HG03565 (cell line): ENCODE data around the gene UVRAG.
"Not testable (repeated sequence)": the region's sequence is repeated elsewhere in the genome, so short reads cannot be mapped to it uniquely, and the experiment has no call there.

ENCODE experiments used
- ATAC-seq: cut with Tn5 transposase; IDR thresholded peaks from one replicate; pipeline ENCODE4 v1.9.1; 2021; ENCODE audit warnings: mild to moderate bottlenecking, moderate library complexity; ENCODE audit not compliant: unreplicated experiment

Gene UVRAG

GRCh38 chr11:75873417-75874221 is 58.6 kb downstream of the UVRAG start:
- ATAC-seq: peak; percentile 70

GRCh38 chr11:75874684-75875341 is 59.8 kb downstream of the UVRAG start:
- no peak for ATAC-seq

- not testable (repeated sequence) for ATAC-seq
Observed at GRCh38 chr11:75877327-75877726, 62.3 kb downstream of the UVRAG start.

- not testable (repeated sequence) for ATAC-seq
Observed at GRCh38 chr11:75877931-75878330, 62.9 kb downstream of the UVRAG start.

GRCh38 chr11:75878933-75879332 is 63.9 kb downstream of the UVRAG start:
- ATAC-seq: no peak

DNA sequence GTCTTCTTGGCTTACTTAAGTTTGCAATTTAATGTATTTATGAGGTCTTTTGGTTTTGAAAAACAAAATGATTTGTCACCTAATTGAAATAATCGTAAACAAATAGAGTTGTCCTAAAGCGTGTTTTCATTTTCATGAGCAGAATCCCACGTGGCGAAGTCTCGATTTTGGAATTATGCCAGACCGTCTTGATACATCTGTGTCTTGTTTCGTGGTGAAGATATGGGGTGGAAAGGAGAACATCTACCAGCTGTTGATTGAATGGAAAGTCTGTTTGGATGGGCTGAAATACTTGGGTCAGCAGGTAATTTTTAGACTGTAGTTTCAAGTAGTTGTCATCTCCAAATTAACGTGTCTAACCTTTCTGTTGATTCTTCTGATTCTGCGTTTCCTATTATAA is 64.7 kb downstream of the UVRAG start:
- ATAC-seq: no peak

- ATAC-seq: not testable (repeated sequence)
Observed at GRCh38 chr11:75880343-75880742, 65.3 kb downstream of the UVRAG start.

- ATAC-seq: no peak
Observed at GRCh38 chr11:75884321-75884720, 69.3 kb downstream of the UVRAG start.

GRCh38 chr11:75888416-75888815 is 73.4 kb downstream of the UVRAG start:
- no peak for ATAC-seq

DNA sequence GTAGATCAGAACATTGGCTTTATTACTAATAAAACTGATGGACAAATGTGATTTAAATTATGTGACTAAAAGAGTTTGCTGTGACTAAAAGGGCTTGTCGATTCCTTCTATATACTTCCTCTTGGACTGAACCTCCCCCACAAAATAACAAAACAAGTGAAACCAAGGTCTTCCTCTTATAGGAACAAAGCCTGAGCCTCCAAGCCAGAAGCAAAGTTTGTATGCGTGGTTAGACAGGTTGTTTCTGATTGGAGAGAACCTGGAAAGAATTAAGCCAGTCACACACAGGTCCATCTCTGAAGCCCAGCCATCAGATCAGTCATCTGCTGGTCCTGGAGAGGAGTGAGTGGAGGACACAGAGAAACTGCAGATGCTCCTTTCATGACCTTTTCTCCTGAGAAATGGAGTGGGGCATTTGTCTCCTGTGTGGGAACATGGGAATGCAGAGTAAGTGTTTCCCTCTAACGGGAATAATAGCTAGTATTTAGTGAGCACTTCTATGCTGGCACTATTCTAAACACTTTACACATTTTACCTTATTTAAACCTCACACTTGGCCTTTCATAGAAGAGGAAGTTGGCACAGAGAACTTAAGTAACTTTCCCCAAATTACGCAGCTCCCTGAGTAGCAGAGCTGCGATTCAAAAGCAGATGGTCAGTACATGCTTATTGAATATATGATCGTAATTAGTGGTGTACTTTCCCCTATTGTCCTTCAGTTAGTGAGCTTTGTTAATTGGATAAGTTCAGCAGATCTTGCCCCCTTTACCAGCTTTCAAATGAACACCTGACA is 77.1 kb downstream of the UVRAG start:
- no peak for ATAC-seq

- no peak for ATAC-seq
Observed at GRCh38 chr11:75893251-75893650, 78.2 kb downstream of the UVRAG start.

DNA sequence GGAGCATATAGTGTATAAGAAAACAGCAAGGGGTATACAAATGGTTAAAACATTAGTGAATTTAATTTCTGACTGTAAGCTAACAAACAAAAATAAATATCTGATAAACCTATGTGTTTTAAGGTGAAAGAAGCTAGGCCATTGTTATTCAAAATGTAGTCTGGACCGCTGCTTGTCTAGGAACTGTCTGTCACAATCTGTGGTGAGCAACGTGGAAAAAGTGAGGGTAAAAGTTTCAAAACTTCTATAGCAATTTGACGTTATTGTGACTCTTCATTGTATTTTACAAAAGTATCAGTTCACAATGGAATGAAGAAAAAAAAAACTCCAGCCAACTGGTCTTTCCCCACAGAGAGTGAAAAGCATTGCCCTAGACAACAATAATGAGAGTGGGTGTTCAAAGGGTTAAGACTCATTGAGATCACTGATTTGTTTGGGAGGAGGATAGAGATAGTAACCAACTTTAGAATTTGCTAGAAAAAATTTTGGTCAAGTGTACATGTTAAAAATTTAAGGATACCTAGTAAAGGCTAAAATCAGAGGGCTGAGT is 79.1 kb downstream of the UVRAG start:
- ATAC-seq: no peak

GRCh38 chr11:75896843-75897419 is 81.9 kb downstream of the UVRAG start:
- ATAC-seq: no peak

DNA sequence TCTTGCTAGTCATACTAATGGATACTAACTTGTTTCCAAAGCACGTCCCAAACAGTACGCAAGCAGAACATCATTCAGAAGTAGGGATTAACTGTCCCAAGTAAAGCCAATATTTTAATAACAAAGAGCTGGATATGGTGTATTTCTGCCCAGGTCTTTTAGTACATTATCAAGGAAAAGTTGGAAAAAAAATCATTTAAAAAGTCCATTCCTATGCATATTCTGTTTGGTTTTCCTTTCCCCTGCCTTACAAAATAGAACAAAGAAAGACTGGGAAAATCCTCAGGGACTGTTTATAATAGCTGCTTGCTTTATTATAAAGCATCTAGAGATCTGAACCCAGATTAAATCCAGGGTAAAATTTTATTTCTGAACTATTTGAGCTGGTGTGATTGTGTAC is 83.9 kb downstream of the UVRAG start:
- no peak for ATAC-seq

GRCh38 chr11:75899806-75900205 is 84.8 kb downstream of the UVRAG start:
- no peak for ATAC-seq

GRCh38 chr11:75900848-75901247 is 85.8 kb downstream of the UVRAG start:
- no peak for ATAC-seq

DNA sequence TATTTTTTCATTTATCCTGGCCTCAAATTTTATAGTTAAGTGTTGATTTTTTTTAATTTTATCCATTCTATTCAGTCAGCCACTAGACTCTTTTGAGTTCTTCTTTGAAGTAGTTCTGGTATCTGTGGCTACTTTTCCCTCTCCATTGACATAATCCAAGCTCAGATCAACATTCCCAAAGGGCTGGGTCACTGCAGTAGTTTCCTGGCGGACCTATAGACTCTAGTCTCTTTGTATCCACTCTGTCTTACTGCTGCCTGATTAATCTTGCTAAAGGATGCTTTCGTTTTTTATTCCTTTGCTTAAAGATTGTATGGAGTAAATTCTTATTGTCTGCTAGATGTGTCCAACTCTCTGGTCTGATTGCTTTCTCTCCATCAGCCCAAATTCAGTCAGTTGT is 87.6 kb downstream of the UVRAG start:
- ATAC-seq: no peak

DNA sequence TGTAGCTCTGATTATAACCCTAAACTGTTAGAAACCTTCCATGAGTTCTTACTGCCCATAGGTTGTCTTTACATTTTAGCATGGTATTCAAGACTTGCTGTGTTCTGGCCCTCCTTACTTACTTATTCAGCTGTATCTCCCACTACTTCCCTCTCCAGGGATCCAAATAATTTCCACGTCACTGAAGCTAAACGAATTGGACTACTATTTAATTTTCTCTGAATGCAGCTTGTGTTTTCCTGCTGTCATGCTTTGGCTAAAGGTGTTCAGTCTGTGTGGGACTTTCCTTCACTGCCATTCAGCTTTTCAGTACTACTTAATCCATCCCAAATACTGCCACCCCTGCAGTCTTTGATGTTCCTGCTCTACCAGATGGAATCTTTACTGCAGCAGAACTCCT is 88.3 kb downstream of the UVRAG start:
- no peak for ATAC-seq

- no peak for ATAC-seq
Observed at GRCh38 chr11:75905434-75905833, 90.4 kb downstream of the UVRAG start.

DNA sequence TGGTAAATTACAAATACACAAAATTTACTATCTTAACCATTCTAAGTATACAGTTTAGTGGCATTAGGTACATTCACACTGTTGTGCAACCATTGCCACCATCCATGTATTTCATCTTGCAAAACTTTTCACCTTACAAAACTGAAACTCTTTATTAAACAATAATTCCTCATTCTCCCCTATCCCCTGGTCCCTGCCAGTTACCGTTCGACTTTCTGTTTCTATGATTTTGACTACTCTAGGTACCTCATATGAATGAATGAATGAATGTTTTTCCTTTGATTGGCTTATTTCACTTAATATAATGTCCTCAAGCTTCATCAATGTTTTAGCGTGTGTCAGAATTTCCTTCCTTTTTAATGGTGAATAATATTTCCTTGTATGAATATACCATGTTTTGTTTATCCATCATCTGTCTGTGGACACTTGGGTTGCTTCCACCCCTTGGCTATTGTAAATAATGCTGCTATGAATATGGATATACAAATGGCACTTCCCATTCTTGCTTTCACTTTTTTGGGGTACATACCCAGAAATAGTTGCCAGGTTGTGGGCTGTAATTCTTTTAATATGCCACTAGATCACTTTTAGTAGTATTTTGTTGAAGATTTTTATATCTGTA is 93.0 kb downstream of the UVRAG start:
- ATAC-seq: no peak
